GM19025 (cell line): Measurements from ENCODE around the gene LAMA3.

Experiments
- ATAC-seq: cut with Tn5 transposase; IDR thresholded peaks from one replicate; pipeline ENCODE4 v1.9.1; 2021; ENCODE audit warnings: mild to moderate bottlenecking, low read depth, moderate library complexity; ENCODE audit not compliant: unreplicated experiment

Gene LAMA3

GRCh38 chr18:23812546-23813440 lies 123.5 kb downstream of the LAMA3 start:
- ATAC-seq: no peak

GRCh38 chr18:23814991-23815614 lies 125.8 kb downstream of the LAMA3 start:
- no peak for ATAC-seq

- ATAC-seq: no peak
Observed at GRCh38 chr18:23816021-23816420, 126.8 kb downstream of the LAMA3 start.

GRCh38 chr18:23816740-23817139 lies 127.5 kb downstream of the LAMA3 start:
- ATAC-seq: no peak

- ATAC-seq: no peak
Observed at GRCh38 chr18:23819001-23819400, 129.7 kb downstream of the LAMA3 start.

GRCh38 chr18:23822590-23823385 lies 133.5 kb downstream of the LAMA3 start:
- no peak for ATAC-seq

- ATAC-seq: no peak
Observed at GRCh38 chr18:23824240-23824639, 135.0 kb downstream of the LAMA3 start.

- ATAC-seq: no peak
Observed at GRCh38 chr18:23824669-23825068, 135.4 kb downstream of the LAMA3 start.

- no peak for ATAC-seq
Observed at GRCh38 chr18:23825496-23825895, 136.2 kb downstream of the LAMA3 start.

GRCh38 chr18:23825978-23826405 lies 136.7 kb downstream of the LAMA3 start:
- ATAC-seq: no peak

GRCh38 chr18:23826850-23827620 lies 137.8 kb downstream of the LAMA3 start:
- no peak for ATAC-seq

GRCh38 chr18:23827681-23828080 lies 138.4 kb downstream of the LAMA3 start:
- no peak for ATAC-seq

- peak; percentile 72 for ATAC-seq
Observed at GRCh38 chr18:23828426-23828825, 139.2 kb downstream of the LAMA3 start.

- ATAC-seq: no peak
Observed at GRCh38 chr18:23832911-23833310, 143.7 kb downstream of the LAMA3 start.

GRCh38 chr18:23833714-23834113 lies 144.5 kb downstream of the LAMA3 start:
- no peak for ATAC-seq

GRCh38 chr18:23835091-23835490 lies 145.8 kb downstream of the LAMA3 start:
- no peak for ATAC-seq

GRCh38 chr18:23835506-23835905 lies 146.3 kb downstream of the LAMA3 start:
- no peak for ATAC-seq

GRCh38 chr18:23837591-23837990 lies 148.3 kb downstream of the LAMA3 start:
- ATAC-seq: no peak

- no peak for ATAC-seq
Observed at GRCh38 chr18:23838233-23838632, 149.0 kb downstream of the LAMA3 start.

GRCh38 chr18:23838801-23839366 lies 149.6 kb downstream of the LAMA3 start:
- no peak for ATAC-seq
